Stimulated activated CD8-positive, alpha-beta memory T cell treated with anti-CD3 and anti-CD28 coated beads, Interleukin-15, amount 100 ng/mL, for 48 hours (primary cell): Measurements from ENCODE around the gene ANKRD27.
A peak's percentile ranks its signal among the peaks of the same experiment; 100 is the strongest.
"Not testable (repeated sequence)": the region's sequence is repeated elsewhere in the genome, so short reads cannot be mapped to it uniquely, and the experiment has no call there.

Experiments
- DNase-seq, 2 donors: peaks; one replicate each; pipeline ENCODE4 v3.0.0-alpha.2; 2020; ENCODE audit warnings: low read depth in 2 of 2

The ANKRD27 gene

DNA sequence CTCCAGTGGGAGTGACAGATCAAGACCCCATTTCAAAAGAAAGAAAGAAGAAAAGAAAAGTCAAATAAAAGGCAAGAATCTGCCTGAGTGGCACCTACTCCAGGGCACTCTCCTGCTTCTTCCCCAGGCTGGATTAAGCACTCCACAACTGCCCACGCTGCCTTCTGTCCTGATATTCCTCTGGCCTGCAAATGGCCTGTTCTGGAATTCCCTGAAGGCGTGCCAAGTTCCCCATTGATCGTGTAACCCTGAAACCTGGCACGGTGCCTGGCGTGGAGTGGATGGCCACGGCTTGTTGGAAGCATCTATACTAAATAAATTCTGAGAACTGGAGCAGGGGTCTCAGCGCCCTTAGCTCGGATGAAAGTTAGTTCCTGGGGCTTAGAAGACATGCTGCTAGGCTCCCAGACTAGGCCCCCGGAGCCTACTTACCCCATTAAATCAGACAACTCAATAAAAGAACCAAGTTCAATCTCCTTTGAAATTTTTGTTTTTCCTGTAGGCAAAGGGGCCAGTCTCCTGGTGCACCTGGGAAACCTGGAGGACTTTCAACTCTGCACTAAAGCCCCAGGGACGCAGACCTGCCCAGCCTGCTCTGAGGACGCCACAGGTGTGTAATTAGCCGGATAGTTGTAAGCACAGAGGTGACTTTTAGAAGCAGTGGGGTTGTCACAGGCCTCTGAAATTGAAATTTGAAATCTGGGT lies 21.9 kb downstream of the ANKRD27 start:
- no peak for DNase-seq

DNA sequence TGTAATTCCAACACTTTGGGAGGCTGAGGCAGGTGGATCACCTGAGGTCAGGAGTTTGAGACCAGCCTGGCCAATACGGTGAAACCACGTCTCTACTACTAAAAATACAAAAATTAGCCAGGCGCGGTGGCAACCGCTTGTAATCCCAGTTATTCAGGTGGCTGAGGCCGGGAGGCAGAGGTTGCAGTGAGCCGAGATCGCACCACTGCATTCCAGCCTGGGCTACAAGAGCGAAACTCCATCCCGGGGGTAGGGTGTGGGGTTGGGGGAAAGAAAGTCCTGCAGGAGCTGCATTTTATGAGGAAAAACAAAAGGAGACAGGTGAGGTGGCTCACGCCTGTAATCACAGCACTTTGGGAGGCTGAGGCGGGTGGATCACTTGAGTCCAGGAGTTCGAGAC lies 22.6 kb downstream of the ANKRD27 start:
- not testable (repeated sequence) for DNase-seq

DNA sequence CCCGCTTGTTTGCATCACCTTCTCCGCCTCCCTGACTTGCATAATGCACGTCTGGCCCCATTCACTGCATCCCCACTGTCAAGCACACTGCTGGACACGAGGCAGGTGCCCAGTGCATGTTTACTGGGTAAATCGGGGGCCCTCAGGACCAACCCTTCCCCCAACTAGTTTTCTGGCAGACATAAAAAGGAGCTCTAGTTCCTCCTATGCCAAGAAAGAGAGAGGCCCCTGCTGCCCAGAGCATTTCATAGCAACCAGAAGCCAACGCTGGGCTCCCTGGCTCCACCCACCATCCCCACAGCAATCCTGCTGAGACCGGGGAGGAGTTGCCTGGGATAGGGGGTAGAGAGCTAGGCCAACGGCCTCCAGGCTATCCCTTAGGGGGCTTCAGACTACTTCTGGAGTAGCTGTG lies 23.2 kb downstream of the ANKRD27 start:
- no peak for DNase-seq

DNA sequence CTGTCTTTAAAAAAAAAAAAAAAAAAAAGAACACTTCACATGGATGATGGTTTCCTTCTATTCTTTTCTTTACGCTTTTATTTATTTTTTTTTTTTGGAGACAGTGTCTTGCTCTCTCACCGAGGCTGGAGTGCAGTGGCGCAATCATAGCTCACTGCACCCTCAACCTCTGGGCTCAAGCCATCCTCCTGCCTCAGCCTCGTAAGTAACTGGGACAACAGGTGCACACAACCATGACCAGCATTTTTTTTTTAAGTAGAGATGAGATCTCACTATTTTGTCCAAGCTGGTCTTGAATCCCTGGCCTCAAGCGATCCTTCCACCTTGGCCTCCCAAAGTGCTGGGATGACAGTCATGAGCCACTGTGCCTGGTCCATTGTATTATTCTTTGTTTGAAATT lies 24.3 kb downstream of the ANKRD27 start:
- no peak for DNase-seq

DNA sequence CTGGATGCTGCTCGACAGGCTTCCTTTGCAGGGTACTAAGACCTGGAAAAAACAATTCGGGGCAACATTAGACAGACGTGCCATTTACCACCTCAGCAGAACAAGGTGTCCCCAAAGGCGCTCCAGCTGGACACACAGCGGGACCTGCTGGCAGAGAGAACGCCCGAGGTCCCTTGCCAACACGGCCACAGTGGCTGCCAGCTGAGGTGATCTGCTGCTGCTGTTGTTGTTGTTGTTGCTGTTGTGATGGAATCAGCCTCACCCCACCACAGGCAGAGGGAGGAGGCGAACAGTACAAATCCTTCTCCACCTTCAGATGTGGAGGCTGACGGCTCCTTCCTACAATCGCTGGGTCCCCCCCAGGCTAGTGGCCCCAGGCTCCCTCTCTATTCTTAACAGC lies 25.2 kb downstream of the ANKRD27 start:
- DNase-seq = no peak

DNA sequence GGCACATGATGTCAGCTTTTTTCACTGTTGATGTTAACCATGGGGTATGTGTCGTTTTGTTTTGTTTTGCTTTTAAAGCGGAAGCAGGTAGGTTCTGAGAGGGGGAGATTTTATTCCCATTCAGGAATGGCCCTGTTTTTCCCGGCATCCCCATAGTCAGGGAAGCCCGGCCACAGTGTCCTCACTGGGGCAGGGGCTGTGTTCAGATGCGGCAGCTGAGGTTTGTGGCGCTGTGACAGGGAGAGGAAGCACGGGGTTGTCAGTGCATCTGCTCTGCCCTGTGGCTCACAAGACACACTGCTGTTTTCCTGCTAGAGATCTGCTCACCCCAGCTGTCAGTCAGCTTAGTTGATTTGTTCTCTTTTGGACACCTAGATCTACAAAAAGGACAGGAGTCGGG lies 27.6 kb downstream of the ANKRD27 start:
- DNase-seq = no peak

DNA sequence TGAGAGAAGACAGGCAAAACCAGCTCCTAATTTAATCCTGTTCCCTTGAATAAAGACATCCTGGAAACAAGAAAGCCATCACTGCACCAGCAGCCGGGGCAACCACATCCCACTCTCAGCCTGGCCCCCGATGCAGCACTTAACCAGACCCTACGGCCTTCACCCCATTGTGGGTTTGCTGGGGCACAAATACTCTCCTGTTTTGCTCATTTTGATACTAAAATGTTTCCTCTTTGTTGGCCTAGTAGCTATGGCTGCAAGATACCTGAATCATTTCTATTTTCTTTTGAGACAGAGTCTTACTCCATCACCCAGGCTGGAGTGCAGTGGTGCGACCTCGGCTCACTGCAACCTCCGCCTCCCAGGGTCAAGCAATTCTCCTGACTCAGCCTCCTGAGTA lies 28.4 kb downstream of the ANKRD27 start:
- DNase-seq = peak; percentile 13 to 25

DNA sequence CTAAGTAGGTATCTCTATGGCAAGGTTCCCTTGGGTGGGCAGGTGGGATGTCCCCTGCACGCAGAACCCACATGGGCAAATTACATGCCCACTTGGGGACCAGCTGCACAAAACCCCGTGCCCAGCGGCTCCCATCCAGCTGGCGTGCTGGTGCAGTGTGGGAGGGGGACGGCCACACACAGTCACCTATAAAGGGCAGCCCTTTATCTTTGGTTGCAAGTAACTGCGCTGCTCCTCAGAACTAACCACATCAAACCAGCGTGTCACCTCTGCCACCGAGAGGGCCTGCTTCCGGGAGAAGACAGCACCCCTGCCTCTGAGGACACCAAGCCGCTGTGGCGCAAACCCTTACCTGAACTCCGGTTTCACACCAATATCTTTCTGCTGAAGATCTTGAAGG lies 32.2 kb downstream of the ANKRD27 start:
- DNase-seq = peak; percentile 56 to 60

DNA sequence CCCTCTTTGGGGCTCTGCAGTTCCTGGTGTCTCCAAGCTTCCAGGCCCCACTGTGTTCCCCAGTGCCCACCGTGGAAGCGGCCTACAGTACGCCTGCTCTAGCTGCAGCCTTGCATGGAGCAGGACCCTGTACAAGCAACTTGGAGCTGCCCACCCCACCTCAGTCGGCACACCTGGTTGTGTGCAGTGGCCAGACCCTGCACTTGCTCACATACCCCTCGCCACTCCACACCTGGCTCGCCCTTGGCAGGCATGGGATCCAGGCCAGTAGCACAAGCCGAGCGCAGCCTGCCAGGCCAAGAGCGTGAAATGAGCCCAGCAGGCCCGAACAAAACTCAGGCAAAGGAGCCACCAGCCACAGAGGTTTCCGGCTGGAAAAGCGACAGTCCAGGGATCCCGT lies 36.4 kb downstream of the ANKRD27 start:
- DNase-seq = no peak

DNA sequence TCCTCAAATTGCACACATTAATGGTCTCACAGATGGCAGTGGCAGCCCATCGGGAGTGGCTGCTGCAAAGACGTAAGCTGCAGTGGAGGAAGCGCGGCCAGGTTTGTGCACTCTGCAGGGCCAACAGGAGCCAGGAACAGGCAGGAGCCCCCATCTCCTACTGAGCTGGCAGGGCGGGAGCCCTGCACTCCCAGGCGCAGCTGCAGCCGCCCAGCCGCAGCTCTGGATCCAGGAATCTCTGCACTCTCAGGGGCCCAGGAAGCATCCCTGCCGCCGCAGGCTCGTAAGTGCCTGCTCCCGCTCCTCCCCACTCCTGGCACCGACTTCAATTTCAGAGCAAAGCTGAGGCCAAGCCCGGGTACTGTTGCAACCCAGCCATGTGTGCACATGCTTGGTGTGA lies 37.5 kb downstream of the ANKRD27 start:
- no peak for DNase-seq

DNA sequence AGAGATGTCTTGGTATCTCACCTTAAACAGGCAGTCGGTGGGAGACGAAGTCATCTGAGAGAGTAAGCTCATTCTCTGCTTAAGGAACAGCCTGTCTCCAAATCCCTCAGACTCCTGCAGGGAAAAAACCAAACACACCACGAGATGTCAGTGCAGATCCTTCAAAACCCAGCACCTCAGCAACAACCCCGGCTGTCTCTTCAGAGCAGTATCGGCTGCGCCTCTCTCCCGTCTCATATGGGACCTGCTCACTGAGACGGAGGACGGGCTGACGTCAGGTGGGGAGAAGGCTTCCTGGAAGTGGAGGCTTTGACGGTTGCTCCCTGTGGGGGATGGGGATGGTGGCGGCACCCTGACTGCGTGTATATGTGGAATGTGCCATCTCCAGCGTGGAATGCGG lies 43.6 kb downstream of the ANKRD27 start:
- DNase-seq = no peak

DNA sequence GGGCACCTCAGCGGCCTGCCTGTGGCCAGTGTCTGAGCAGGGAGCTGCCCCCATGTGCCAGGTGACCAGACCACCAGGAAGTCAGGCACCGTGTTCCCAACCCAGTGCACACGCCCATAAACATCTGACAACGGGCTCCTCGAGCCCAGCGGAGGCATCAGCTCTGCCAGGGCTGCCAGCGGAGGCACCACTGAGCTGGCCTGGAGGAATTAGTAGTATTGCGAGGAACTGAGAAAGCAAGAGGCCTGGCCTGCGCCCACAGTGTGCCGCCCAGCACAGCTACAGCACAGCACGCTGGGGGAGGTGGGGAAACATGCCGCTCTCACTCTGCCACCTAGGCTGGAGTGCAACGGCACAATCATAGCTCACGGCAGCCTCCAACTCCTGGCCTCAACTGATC lies 44.6 kb downstream of the ANKRD27 start:
- no peak for DNase-seq

DNA sequence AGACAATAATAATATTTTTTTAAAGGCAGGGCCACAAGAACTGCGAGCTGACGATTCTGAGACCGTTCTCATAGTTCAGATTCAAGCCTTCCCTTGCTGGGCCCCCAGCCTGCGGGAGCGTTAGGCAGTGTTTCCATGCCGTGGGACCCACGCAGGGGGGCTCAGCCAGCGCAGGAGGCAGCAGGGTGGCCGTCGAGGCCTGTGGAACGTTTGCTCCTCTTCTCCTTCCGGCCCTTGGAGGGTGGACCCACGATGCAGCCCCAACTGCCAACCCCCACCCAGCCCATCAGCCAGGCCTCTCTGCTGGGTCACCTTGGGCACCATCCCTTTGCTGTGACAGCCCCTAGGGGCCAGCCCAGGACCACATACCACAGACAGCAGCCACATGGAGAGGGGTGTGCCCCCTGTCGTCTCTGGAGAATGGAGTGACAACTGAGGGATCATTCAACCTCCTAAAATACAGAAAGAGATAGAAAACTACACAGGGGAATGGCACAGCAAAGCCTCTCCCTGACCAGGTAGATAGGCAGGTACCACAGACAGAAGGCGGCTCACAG lies 47.2 kb downstream of the ANKRD27 start:
- no peak for DNase-seq

DNA sequence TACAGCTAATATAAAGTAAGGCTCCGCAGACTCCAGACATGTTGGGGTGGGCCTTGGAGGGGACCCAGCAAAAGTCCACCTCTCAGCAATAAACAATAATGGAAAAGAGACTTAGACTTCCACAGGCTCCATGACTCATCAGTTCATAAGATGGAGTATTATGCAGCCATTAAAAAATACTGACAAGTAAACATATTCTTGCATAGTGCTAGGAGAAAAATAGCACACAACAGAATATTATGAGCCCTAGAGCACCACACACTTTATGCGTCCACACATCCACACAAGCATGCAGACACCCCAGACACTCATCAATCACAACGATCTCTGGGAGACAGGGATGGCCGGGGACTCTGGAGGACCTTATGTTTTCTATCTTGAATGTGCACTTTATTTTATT lies 48.0 kb downstream of the ANKRD27 start:
- DNase-seq = no peak

DNA sequence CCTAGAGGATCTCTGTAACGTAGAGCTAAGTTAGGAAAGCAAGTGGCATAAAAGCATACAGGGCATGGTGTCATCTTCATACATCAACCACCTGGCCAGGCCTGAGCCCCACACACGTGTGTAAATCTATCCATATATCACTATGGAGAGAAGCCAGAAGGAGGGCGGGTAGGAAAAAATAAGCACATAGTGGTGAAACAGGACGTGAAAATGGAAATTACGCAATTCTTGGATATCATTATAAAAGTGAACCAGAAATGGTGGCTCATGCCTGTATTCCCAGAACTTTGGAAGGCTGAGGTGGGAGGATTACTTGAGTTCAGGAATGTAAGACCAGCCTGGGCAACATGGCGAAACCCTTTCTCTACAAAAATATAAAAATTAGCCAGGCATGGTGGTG lies 50.6 kb downstream of the ANKRD27 start:
- DNase-seq = no peak

DNA sequence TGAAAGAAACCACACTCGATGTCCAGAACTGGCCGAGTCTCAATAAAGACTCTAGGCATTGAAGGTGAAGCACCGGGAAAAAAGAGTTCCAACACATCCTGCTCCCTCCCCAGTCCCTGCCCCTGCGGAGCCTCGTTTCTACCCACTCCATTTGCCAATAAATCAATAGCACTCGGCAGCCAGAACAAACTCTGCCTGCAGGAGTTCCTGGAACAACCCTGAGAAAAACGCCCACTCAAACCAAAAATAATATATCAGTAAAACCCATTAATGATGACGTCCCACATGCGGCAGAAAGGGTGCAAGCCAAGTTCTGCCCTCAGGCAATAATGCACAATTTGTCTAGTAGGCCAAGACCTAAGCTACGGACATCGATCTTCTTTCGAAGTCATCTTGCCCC lies 53.0 kb downstream of the ANKRD27 start:
- no peak for DNase-seq

DNA sequence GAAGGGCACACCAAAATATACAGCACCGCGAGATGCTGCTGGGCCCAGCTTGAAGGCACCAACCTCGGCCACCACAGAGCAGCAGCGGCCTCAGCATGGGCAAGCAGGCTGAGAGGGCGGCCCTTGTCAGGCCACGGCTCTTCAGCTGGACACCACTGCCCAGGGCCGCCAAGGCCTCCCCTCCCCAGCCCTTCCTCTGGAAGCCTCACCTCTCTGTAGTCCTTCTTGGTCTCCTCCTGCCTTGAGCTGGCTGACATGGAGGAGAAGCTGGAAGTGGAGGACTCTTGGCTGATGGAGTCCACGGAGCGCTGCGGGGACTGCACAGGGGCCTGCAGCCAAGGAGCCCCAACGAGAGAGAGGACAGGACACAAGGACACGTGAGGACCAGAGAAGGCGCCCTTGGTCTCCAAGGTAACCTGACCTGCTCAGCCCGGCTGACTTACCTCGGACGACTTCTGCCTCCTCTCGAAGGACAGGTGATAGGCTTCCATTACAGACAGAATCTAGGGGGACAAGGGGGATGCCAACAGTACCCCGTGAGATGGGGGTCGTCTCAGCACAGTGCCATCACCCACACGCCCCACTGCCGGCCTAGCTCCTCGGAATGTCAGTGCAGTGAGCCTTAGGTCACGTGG lies 55.8 kb downstream of the ANKRD27 start:
- no peak for DNase-seq

DNA sequence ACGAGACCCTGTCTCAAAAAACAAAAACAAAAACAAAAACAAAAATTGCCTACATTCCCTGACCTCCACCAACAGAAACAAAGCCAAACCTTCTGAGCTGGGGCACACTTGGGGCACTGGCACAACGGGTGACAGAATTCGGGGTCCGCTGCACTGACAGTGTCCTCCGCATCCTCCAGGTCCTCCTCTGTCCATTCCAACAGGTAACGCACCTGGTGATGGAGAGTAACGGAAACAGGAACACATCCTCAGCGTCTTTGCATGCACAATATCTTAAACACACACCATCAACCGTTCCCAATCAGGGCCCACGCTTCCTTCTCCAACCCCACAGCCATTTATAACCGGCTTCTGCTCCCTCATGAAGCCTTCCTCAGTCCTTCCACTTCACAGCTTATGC lies 59.4 kb downstream of the ANKRD27 start:
- no peak for DNase-seq

DNA sequence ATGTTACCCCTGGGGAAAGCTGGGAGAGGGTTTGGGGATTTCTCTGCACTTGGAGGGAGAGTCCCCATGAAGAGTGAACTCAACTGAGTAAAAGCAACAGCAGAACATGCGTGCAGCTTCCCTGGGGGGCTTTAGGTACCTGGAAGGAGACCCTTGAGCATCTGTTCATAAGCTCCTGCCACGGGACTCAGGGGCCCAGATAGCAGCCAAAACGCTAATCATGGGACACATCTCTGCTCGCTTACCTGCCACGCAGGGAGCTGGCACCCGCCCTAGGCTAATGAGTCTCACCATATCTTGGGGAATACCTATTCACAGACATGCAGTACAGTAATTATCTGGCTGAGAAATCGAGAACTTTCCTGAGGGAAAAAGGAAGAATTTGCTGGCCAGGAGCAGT lies 60.1 kb downstream of the ANKRD27 start:
- DNase-seq = no peak

DNA sequence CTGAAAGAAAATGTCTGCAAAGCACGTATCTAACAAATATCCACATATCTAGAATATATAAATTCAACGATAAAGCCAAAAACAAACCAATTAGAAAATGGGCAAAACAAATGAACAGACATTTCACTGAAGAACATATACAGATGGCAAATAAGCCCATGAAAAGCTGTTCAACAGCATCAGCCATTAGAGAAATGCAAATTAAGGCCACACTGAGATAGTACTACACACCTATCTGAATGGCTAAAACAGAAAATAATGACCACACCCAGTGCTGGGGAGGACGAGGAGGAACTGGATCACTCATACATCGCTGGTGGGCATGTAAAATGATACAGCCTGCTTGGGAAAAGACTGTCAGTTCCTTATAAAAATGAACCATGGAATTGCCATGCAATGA lies 62.0 kb downstream of the ANKRD27 start:
- no peak for DNase-seq

DNA sequence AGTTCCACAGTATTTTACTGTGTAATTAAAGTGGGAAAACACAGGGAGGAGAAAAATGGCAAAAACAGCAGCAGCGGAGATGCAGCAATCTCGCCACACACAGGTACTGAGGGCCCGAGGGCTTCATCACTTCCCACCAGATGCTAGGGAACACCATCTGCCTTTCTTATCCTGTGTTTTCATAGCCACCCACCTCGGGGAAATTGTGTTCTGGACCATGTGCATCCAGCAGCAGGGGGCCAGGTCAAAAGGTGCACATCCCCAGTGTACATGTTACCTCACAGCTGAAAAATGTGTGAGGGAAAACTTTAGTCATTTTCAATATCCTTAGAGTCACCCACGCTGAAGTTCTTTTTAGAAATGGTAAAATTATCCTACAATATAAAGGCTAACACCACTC lies 63.8 kb downstream of the ANKRD27 start:
- DNase-seq = no peak

DNA sequence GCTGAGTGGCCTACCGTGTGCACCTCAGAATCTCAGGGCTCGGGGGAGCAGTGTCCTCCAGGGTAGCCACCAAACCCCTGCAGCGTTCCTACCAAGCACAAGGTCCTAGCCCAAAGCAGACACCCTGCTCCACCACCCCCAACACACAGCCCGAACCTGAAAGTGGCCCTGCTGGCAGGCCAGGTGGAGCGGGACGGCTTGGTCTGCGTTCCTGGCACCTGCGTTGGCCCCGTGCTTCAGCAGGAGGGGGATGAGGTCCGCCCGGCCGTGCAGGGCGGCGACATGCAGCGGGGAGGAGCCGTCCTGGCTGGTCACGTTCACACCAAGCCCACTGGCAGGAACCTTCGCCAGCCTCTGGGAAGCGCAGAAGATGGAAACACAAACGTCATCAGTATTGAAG lies 67.5 kb downstream of the ANKRD27 start:
- DNase-seq = no peak

DNA sequence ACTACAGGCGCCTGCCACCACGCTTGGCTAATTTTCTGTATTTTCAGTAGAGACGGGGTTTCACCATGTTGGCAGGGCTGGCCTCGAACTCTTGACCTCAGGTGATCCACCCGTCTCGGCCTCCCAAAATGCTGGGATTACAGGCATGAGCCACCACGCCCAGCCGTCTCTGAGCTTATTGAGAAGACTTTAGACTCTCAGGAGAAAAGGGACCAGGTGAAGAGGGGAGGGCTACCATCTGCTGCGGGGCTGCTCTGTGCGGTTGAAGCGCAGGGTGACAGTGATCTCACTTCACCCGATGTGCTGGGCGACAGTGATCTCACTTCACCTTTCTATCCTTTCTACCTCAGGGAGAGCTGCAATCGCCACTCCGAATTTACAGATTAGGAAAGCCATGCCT lies 68.7 kb downstream of the ANKRD27 start:
- DNase-seq = no peak

DNA sequence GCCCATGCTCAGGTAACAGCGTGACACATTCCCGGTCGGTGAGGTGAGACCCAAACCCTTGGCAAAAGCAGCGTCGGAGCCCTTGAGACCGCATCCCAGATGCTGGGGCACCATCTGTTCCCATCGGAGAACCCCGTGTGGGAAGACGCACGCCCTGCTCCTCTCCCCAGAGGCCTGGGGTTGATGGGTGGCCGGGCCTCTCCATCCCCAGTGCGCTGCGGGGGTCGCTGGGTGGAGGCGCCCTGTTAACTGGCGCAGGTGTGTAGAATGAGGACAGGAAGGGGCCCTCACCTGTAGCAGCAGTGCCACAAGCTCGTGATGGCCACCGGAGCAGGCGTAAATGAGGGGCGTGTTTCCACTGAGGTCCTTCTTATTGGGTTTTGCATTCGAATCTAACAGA lies 69.4 kb downstream of the ANKRD27 start:
- no peak for DNase-seq
